DMS114 treated with DMSO at 0.1 percent for 48 hours (cell line): ENCODE data around the gene AFF4.

ENCODE experiments used
- DNase-seq: peaks from one replicate; lab custom pipeline; 2025; ENCODE audit not compliant: unreplicated experiment; lab: John Stamatoyannopoulos, UW

Gene AFF4

GRCh38 chr5:132895719-132896305, 67.6 kb downstream of the AFF4 start:
- DNase-seq = no peak

GRCh38 chr5:132890817-132891216, 72.6 kb downstream of the AFF4 start:
- no peak for DNase-seq

- no peak for DNase-seq
Observed at GRCh38 chr5:132889501-132889900, 73.9 kb downstream of the AFF4 start.

GRCh38 chr5:132887283-132887682, 76.2 kb downstream of the AFF4 start:
- DNase-seq = no peak

- DNase-seq = no peak
Observed at GRCh38 chr5:132886064-132886823, 77.2 kb downstream of the AFF4 start.

GRCh38 chr5:132884548-132884947, 78.9 kb downstream of the AFF4 start:
- DNase-seq = no peak

- peak; percentile 75 for DNase-seq
Observed at GRCh38 chr5:132883261-132883834, 80.1 kb downstream of the AFF4 start.

GRCh38 chr5:132877938-132878337, 85.5 kb downstream of the AFF4 start:
- DNase-seq = no peak

GRCh38 chr5:132877466-132877865, 86.0 kb downstream of the AFF4 start:
- DNase-seq = no peak

GRCh38 chr5:132876020-132876759, 87.2 kb downstream of the AFF4 start:
- DNase-seq = no peak

GRCh38 chr5:132873930-132874271, 89.5 kb downstream of the AFF4 start:
- DNase-seq = no peak

- DNase-seq = no peak
Observed at GRCh38 chr5:132873119-132873929, 90.1 kb downstream of the AFF4 start, which contains the start of gene LEAP2. Gene LEAP2, plus strand, starts transcription at chr5:132873668. Its CDS starts 27 bp downstream, at chr5:132873695.

GRCh38 chr5:132872788-132873118, 90.7 kb downstream of the AFF4 start:
- no peak for DNase-seq

GRCh38 chr5:132871459-132872284, 91.8 kb downstream of the AFF4 start:
- DNase-seq = no peak

- no peak for DNase-seq
Observed at GRCh38 chr5:132870801-132871200, 92.6 kb downstream of the AFF4 start.

GRCh38 chr5:132868754-132869153, 94.7 kb downstream of the AFF4 start:
- no peak for DNase-seq

GRCh38 chr5:132867046-132867451, 96.4 kb downstream of the AFF4 start:
- no peak for DNase-seq

GRCh38 chr5:132866342-132867045, 96.9 kb downstream of the AFF4 start, which contains the start of the genes GDF9 and UQCRQ:
Gene GDF9, minus strand, starts transcription at chr5:132866469. Its CDS starts 1,936 bp downstream, at chr5:132864533.
Gene UQCRQ, plus strand, starts transcription at chr5:132866642. Its CDS starts 240 bp downstream, at chr5:132866882.
- DNase-seq = peak; percentile 98

GRCh38 chr5:132865668-132866341, 97.6 kb downstream of the AFF4 start:
- no peak for DNase-seq
